ENCODE measurements around the gene CSAD. TPM values are rescaled to one million over a fixed set of nuclear protein-coding genes. Genes with fewer than 3 reads are reported as not detected.

CSAD gene
- total and polyA plus RNA-seq, 2 experiments from 2014 or later, result 3.2 to 7.1 TPM

GRCh38 chr12:53217931-53218307, 37.2 kb upstream of the CSAD start (continued):
- no peak for TF ChIP-seq REST (IDR thresholded peaks at IDR 0.05; ENCODE audit: unreplicated experiment)
- no peak for TF ChIP-seq EZH2phosphoT487 (IDR thresholded peaks at IDR 0.05; ENCODE audit: unreplicated experiment)
- no peak for TF ChIP-seq CREB1 (CRISPR knock-in tag; IDR thresholded peaks at IDR 0.05; ENCODE audit: low read depth)
- no peak for TF ChIP-seq ETS1 (IDR thresholded peaks at IDR 0.05)
- no peak for TF ChIP-seq NANOG (IDR thresholded peaks at IDR 0.05; ENCODE audit: borderline replicate concordance)

- TF ChIP-seq STAT1 (IDR thresholded peaks at IDR 0.05; ENCODE audit: unreplicated experiment) (no peak), JUNB (IDR thresholded peaks at IDR 0.05; ENCODE audit: unreplicated experiment) (no peak), POLR2AphosphoS5 (IDR thresholded peaks at IDR 0.05; ENCODE audit: low read depth) (peak; percentile 55; the same call in 1 of the 2 replicates), ETS1 (IDR thresholded peaks at IDR 0.05) (peak; percentile 39; the same call in 1 of the 2 replicates)
- TF ChIP-seq, protein P1, sequence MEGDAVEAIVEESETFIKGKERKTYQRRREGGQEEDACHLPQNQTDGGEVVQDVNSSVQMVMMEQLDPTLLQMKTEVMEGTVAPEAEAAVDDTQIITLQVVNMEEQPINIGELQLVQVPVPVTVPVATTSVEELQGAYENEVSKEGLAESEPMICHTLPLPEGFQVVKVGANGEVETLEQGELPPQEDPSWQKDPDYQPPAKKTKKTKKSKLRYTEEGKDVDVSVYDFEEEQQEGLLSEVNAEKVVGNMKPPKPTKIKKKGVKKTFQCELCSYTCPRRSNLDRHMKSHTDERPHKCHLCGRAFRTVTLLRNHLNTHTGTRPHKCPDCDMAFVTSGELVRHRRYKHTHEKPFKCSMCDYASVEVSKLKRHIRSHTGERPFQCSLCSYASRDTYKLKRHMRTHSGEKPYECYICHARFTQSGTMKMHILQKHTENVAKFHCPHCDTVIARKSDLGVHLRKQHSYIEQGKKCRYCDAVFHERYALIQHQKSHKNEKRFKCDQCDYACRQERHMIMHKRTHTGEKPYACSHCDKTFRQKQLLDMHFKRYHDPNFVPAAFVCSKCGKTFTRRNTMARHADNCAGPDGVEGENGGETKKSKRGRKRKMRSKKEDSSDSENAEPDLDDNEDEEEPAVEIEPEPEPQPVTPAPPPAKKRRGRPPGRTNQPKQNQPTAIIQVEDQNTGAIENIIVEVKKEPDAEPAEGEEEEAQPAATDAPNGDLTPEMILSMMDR (conservative IDR thresholded peaks at IDR 0.05; ENCODE audit: low read depth in 2 of 2), result no peak
- Mint-ChIP-seq H3K9me3 (peaks cover 4% of the 10 kb centered on the region; the same call in 1 of the 3 replicates), H3K36me3 (ENCODE audit: low read depth) (peaks cover 37% of the 10 kb centered on the region), H3K27me3 (ENCODE audit: insufficient read depth, low read depth, poor library complexity) (peaks cover 27% of the 10 kb centered on the region), H3K27ac (peak overlapping the region; percentile 89), H3K4me3 (peak overlapping the region; percentile 94), H3K4me1 (peaks cover 69% of the 10 kb centered on the region)
- peaks cover 12% of the 10 kb centered on the region for H3K27me3 ChIP-seq (ENCODE audit: insufficient read depth)
- peaks cover 8% of the 10 kb centered on the region for H4K20me1 ChIP-seq (replicated peaks; ENCODE audit: insufficient read depth)
- H3K4me2 ChIP-seq, result peak overlapping the region; percentile 91
- peak; percentile 25 for ATAC-seq
- peaks cover 9% of the 10 kb centered on the region for H3K36me3 ChIP-seq (ENCODE audit: insufficient read depth)
- H2AFZ ChIP-seq, result no peak overlapping the region
- H3K4me1 ChIP-seq (ENCODE audit: insufficient read depth), result peaks cover 54% of the 10 kb centered on the region
- peak; percentile 96 for DNase-seq (ENCODE audit: low spot score)
- H3K4me3 ChIP-seq, result peak overlapping the region; percentile 95
- peaks cover 47% of the 10 kb centered on the region for H3F3A ChIP-seq (replicated peaks; ENCODE audit: low read depth)
- peak overlapping the region; percentile 91 for H3K27ac ChIP-seq (ENCODE audit: low read depth)
- peaks cover 36% of the 10 kb centered on the region for H3K79me2 ChIP-seq (replicated peaks; ENCODE audit: insufficient read depth)
- H3K9me2 ChIP-seq (ENCODE audit: insufficient read depth), result no peaks in the 10 kb centered on the region
Observed at GRCh38 chr12:53217051-53217930, 36.6 kb upstream of the CSAD start.
